ENCODE measurements around the gene ABCC6.

GRCh38 chr16:16166085-16166484 is 57.2 kb downstream of the ABCC6 start:
- TF ChIP-seq CTCF (conservative IDR thresholded peaks at IDR 0.05; ENCODE audit: low read depth, low read length) (no peak), EZH2 (IDR thresholded peaks at IDR 0.05; ENCODE audit: borderline replicate concordance, low read depth, low read length, poor library complexity, severe bottlenecking) (no peak)
